ENCODE measurements around the gene ESRP2.

Gene ESRP2

DNA sequence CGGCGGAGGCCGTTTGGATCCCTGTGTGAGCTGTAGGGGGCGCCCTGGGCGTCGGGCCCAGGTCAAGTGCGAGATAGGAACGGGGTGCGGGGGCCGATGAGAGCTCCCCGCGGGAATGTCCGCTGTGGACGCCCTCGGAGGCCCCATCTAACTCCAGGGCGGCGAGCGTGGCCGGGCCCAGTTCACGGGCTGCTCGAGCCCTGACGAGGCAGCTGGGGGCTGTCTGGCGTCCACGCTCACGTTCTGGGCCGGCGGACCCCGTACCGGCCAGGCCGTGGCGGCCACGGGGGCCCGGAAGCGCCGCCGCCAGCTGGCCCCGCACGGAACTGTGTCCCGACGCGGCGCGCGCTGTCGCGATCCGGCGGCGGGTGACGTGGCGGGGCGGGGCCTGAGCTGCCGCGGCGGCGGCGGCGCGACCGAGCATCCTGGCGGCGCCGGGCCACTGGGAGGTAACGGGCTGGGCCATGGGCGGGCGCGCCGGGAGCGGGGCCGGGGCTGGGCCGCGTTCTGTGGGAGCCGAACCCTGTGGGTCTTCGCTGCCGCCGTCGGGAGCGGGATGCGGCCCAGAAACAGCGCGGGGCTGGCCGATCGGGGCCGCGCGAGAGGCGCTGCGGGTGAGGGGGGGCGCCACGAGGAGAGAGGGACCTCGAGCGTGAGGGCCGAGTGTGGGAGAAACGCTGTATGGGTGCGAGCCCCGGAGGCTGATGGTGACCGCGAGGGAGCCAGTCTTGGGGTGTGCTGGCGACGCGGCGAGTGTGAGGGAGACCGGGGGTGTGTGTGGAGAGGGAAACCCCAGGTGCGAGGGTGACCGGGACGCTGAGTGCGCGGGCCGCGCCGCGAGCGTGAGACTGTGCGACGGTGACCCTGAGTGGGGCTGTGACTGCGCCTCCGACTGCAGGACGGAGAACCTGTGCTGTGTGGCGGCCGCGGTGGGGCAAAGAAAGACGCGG is 28.5 kb upstream of the ESRP2 start, which contains the start of gene SLC7A6:
Gene SLC7A6 (plus strand): TSS at position 399 of the 950 bp plus-strand sequence. CDS start 10,201 bp downstream, outside the sequence.
- DNase-seq (ENCODE audit: low spot score), result peak; percentile 68

- DNase-seq (ENCODE audit: low spot score), result no peak
Measured at GRCh38 chr16:68263559-68264127, 27.7 kb upstream of the ESRP2 start.

GRCh38 chr16:68259007-68259825 is 23.3 kb upstream of the ESRP2 start:
- DNase-seq (ENCODE audit: low spot score), result no peak

- DNase-seq (ENCODE audit: low spot score), result no peak
Measured at GRCh38 chr16:68257906-68258800, 22.2 kb upstream of the ESRP2 start.

DNA sequence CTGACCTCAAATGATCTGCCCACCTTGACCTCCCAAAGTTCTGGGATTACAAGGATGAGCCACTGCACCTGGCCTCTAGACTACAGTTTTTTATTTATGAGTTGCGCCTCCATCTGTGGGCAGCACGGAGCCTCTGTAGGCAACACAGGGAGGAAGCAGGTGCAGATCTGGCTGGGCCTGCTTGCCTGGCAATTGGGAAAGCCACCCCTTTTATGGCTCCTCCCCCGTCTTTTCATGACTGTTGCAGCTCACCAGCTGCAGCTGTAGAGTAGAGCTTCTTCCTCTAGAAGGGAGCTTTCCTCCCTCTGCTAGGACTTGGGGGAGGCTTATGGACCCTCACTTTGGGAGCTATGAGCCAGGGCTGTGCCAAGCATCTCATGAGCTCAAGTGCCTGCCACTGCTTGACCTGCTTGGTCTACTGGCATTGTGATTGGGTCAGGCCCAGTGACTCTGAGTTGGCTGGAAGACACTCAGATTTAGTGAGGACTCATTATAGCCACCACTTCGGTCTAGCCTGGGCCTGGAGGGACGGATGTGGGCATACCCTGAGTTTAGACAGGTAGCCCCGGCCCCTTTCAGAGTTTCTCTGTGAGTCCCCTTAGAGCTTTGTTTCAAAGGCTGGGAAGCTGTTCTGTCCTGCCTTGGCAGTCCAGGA is 21.5 kb upstream of the ESRP2 start:
- DNase-seq (ENCODE audit: low spot score), result no peak

DNA sequence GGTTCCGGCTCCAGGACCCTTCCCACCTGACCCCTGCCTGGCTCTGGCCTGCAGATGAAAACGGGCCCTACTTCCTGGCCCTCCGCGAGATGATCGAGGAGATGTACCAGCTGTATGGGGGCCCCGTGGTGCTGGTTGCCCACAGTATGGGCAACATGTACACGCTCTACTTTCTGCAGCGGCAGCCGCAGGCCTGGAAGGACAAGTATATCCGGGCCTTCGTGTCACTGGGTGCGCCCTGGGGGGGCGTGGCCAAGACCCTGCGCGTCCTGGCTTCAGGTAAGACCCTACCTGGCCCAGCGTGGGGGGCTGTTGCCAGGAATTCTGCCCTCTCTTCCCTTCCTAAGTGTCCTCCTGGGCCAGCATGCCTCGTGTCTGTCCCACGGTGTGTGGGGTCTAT is 19.8 kb upstream of the ESRP2 start:
- DNase-seq (ENCODE audit: low spot score), result no peak

DNA sequence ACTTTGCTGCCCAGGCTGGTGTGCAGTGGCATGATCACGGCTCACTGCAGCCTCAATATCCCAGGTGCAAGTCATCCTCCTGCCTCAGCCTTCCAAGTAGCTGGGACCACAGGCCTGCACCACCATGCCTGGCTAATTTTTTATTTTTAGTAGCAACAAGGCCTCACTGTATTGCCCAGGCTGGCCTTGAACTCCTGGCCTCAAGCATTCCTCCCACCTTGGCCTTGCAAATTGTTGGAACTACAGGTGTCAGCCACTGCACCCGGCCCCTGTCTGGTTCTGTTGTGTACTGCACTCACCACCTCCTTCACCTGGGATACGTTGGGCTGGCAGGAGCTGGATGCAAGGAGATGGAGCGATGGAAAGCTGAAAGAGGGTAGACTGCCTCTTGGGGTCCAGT is 17.8 kb upstream of the ESRP2 start:
- no peak for DNase-seq (ENCODE audit: low spot score)

GRCh38 chr16:68252383-68252782 is 16.5 kb upstream of the ESRP2 start:
- DNase-seq (ENCODE audit: low spot score), result no peak

- no peak for DNase-seq (ENCODE audit: low spot score)
Measured at GRCh38 chr16:68251832-68252231, 15.9 kb upstream of the ESRP2 start.

- DNase-seq (ENCODE audit: low spot score), result no peak
Measured at GRCh38 chr16:68250951-68251350, 15.0 kb upstream of the ESRP2 start.

GRCh38 chr16:68249371-68249770 is 13.4 kb upstream of the ESRP2 start:
- no peak for DNase-seq (ENCODE audit: low spot score)

DNA sequence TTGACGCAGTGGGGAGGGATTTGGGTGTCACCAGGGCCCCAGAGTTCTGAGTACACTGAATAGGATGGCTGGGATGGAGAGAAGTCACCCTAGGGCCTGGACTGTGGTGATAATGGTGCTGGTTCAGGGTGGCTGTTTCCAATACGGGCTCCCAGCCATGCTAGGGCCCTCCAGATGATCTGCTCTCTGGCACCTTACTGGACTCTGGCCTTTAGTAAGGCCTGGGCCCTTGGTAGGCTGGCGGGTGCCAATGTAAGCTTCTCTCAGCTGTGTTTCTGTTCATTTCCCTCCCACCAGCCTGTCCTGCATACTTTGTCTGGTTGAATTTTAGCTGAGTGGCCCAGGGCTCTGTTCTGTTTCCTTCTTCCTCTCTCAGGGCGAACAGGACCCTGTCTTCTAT is 12.0 kb upstream of the ESRP2 start:
- DNase-seq (ENCODE audit: low spot score), result no peak

GRCh38 chr16:68247400-68247799 is 11.5 kb upstream of the ESRP2 start:
- DNase-seq (ENCODE audit: low spot score), result no peak

DNA sequence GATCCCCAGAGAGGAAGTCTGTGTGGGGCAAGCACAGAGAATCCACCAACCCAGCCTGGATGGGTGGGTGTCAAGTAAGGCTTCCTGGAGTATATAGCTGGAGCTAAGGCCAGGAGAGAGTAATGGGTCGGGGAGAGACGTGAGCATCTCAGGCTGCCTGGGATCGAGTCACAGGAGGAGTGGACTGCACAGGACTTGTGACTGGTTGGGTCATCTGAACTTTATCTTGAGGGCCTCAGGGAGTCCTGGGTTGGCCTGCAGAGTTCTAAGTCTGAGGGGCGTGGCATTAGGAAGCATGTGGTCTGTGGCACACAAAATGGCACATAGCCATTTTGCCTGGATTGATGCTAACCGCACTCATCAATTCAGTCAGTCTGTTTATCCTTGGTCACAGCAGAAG is 10.7 kb upstream of the ESRP2 start:
- no peak for DNase-seq (ENCODE audit: low spot score)

- no peak for DNase-seq (ENCODE audit: low spot score)
Measured at GRCh38 chr16:68246121-68246520, 10.2 kb upstream of the ESRP2 start.

DNA sequence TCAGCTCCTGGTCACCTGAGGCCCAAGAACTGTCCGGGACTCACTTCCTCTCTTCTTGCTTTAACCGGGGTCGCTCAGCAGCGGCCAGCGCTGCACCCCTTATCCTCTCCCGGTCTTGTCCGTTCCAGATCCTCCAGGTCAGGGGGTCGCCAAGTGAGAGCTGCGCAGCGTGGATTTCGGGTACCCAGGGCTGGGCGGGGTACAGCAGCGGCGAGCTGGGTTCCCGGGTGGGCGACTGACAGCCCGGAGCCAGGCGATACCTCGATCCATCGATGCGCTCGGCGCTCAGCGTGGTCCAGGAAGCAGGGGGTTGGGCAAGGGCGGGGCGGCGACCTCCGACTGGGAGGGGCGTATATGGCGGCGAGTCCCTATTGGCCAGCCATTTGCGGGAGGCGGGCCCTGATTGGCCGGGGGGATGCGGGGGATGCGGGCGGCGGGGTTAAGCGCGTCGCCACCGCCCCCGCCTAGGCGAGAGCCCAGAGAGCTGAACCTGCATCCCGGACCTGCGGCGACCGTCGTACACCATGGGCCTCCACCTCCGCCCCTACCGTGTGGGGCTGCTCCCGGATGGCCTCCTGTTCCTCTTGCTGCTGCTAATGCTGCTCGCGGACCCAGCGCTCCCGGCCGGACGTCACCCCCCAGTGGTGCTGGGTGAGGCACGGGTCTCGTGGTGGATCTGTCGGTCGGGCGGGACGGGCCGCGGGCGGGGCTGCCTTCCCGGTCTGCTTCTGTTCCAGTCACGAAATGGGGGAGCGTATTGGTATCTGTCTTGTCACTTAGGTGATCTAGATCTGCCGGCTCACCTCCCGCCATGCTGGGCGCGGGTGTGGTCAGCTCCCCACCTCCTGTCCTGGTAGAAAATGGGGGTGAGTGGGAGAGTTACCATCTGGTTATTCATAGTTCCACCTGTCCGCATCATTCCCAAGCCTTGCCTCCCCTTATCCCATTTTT is 9.3 kb upstream of the ESRP2 start, which contains the start of gene PLA2G15:
Gene PLA2G15 (plus strand): TSS at position 471 of the 951 bp plus-strand sequence. CDS start 54 bp downstream, at position 525.
- DNase-seq (ENCODE audit: low spot score), result peak; percentile 88

DNA sequence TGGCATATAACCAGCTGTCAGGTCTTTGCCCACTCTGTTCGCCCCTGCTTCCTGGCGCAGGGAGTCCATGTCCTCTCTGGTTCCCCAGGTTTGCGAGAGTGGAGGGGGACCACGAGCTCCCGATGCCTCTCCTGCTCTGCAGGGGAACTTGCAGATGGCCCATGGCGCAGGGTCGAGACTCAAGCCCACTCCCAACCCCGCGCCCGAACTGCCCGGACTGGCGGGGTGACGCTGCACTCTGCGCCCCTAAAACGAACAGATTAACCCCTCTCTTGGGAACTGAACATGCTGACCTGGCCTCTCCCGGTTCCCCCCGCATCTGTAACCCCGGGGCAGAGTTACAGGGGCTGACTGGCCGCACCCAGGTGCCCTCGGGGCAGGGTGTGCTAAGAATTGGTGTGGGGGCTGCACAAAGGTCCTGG is 8.6 kb upstream of the ESRP2 start:
- no peak for DNase-seq (ENCODE audit: low spot score)

GRCh38 chr16:68242926-68243858 is 7.3 kb upstream of the ESRP2 start:
- no peak for DNase-seq (ENCODE audit: low spot score)

Measured in SK-N-DZ (cell line).